Aorta (tissue), 5 donors: ENCODE data around the gene SYCE1L. TPM values are rescaled to one million over a fixed set of nuclear protein-coding genes. Genes with fewer than 3 reads are reported as not detected.
"Not testable (repeated sequence)": the region's sequence is repeated elsewhere in the genome, so short reads cannot be mapped to it uniquely, and the experiment has no call there.

Experiments
- ATAC-seq: fragments of 200-7000 bp; cut with Tn5 transposase; one replicate; pipeline ENCODE4 v1.9.1; 2022; ENCODE audit warnings: moderate library complexity; ENCODE audit not compliant: low FRiP score
- DNase-seq, 2 donors: peaks; one replicate each; pipeline ENCODE4 v3.0.0-alpha.2; 2020
- H3K27ac ChIP-seq, 2 donors: one replicate each; pipeline ENCODE4 v1.5.1; 2013; ENCODE audit warnings: low read length in 2 of 2, mild to moderate bottlenecking in 2 of 2, moderate library complexity in 2 of 2, control low read depth in 1 of 2, inconsistent platforms in 1 of 2, low read depth in 1 of 2
- H3K27me3 ChIP-seq, 2 donors: one replicate each; pipeline ENCODE4 v1.6.1; 2013; ENCODE audit warnings: control low read depth in 1 of 2, low read length in 1 of 2, mild to moderate bottlenecking in 1 of 2, moderate library complexity in 1 of 2; ENCODE audit not compliant: insufficient read depth in 2 of 2, control insufficient read depth in 1 of 2
- H3K36me3 ChIP-seq, 2 donors: one replicate each; pipeline ENCODE4 v1.6.1; 2013; ENCODE audit warnings: control low read depth in 1 of 2, low read length in 1 of 2, mild to moderate bottlenecking in 1 of 2; ENCODE audit not compliant: insufficient read depth in 2 of 2, control insufficient read depth in 1 of 2
- H3K4me1 ChIP-seq, 2 donors: one replicate each; pipeline ENCODE4 v1.6.1; 2013; ENCODE audit warnings: low read length in 2 of 2, control low read depth in 1 of 2, mild to moderate bottlenecking in 1 of 2, moderate library complexity in 1 of 2; ENCODE audit not compliant: insufficient read depth in 2 of 2, control insufficient read depth in 1 of 2
- H3K4me3 ChIP-seq, 2 donors: one replicate each; pipeline ENCODE4 v1.5.1; 2013; ENCODE audit warnings: low read length in 2 of 2, control low read depth in 1 of 2, mild to moderate bottlenecking in 1 of 2
- H3K9me3 ChIP-seq: one replicate; pipeline ENCODE4 v1.6.1; 2013; ENCODE audit warnings: mild to moderate bottlenecking, low read length; ENCODE audit not compliant: control insufficient read depth
- WGBS, 2 donors: extraction: QIAGEN DNeasy Blood & Tissue Kit; methylation state at CpG; one replicate each; pipeline ENCODE4 v1.1.7; 2013; 5-methylcytosine and 5-hydroxymethylcytosine counted together
- intact Hi-C, 2 donors: fragments of 100-400 bp; cut with DNase I; formaldehyde crosslinking; loops; one replicate each; pipeline versions ENCODE4 v1.14.2 to v1.15.0; 2022
- long read RNA-seq, 2 donors: library from polyadenylated mRNA; unstranded; transcript quantifications; one replicate each; pipeline ENCODE4 v2.0.0, GENCODE V29; 2020 to 2021
- polyA plus RNA-seq, 2 donors: library from polyadenylated mRNA; stranded (reverse); fragments of 200-250 nt; gene quantifications; one replicate each; pipeline ENCODE4 v1.2.3, GENCODE V29; 2013
- total RNA-seq, 2 donors: library from RNA; stranded (reverse); fragmentation: NEBNext Ultra II Directional; extraction: Animal tissue kit (Norgen Biotek cat#: 25700); gene quantifications; one replicate each; pipeline ENCODE4 v1.2.1, GENCODE V29; 2021
- donor health status: healthy with polysubstance abuse.
- donor health status: Bipolar disorder and iron deficiency.
- donor health status: DM: no; HTN: no; CAD: no.
- donor health status: DM: no; HTN: no; CAD: no.
- donor health status: DM: yes; HTN: yes; CAD: no.

Gene SYCE1L, protein sequence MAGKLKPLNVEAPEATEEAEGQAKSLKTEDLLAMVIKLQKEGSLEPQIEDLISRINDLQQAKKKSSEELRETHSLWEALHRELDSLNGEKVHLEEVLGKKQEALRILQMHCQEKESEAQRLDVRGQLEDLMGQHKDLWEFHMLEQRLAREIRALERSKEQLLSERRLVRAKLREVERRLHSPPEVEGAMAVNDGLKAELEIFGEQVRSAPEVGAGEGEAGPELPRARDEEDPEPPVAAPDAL
- total RNA-seq: 1 to 10 TPM; 1.8 to 5.4 TPM
- polyA plus RNA-seq: 1 to 10 TPM; 2.1 to 9.6 TPM
- long read RNA-seq, donor 1, partial matches to known transcripts: 0 of 4 reads
- long read RNA-seq, donor 1, other reads (novel, unspliced or antisense): 4 of 4 reads
- long read RNA-seq, donor 2, partial matches to known transcripts: 3 of 10 reads
- long read RNA-seq, donor 2, other reads (novel, unspliced or antisense): 7 of 10 reads

DNA sequence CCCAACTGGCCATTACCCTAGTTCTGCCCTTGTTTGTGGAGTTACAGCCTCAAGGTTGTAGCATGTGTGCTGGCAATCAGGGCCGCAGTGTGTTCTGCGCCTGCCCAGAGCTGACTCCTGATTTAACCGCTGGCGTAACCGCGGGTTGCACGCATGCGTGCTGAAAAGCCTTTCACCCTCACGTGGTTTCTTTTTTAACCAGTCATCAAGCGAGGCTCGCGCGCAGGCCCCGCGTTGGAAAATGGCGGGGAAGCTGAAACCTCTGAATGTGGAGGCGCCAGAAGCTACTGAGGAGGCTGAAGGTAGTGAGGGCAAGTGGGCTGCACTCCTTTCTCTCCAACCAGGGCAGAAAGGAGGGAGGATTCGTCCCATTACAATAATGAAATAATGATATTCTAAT is at the start of gene SYCE1L:
TSS of gene SYCE1L (plus strand) at position 198 of the 400 bp plus-strand sequence. CDS start at position 242, 44 bp downstream.
- no peaks in the 10 kb centered on the region for H3K9me3 ChIP-seq
- no peak within 1 kb of the TSS for H3K27ac ChIP-seq
- H3K4me3 ChIP-seq: no peak within 1 kb of the TSS
- no peaks in the 10 kb centered on the region for H3K27me3 ChIP-seq
- ATAC-seq: no peak
- 93 to 95% methylated on average over 18 of the region's 18 CpGs for WGBS, 2 donors
- no peak for DNase-seq
- no peaks in the 10 kb centered on the region for H3K4me1 ChIP-seq
- intact Hi-C loops: no loop called here
- H3K36me3 ChIP-seq: peaks cover 0 to 18% of the 10 kb centered on the region in 2 donors

DNA sequence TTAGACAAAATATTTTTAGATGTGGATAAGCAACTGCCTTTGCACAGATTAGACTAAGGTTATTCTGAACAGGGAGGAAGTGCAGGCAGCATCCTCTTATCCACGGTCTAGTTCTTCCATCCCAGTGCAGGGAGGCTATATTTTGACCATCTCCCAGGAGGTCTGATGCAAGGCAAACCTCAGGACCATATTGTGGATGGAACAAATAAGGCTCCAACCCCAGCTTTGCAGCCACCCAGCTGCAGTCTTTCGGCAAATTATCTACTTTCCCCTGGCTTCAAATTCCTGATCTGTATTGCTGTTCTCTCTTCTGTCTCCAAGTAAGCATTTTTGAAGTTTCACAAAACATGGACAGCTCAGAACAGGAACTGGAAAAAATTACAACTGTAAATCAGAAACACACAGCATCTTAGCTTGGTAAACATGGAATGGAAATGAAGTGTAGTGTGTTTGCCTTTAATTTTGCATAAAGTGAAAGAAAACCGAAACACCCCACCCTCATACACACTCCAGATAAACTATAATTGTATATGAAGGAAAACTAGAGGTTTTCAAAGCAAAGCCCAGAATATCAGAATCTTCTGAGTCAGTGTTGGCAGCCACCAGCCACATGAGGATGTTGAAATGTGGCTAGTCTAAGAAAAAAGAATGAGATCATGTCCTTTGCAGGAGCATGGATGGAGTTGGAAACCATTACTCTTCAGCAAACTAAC is 41.7 kb upstream of the SYCE1L start:
- no peaks in the 10 kb centered on the region for H3K36me3 ChIP-seq
- no peaks in the 10 kb centered on the region for H3K9me3 ChIP-seq
- H3K4me3 ChIP-seq: no peak overlapping the region
- 27 to 30% methylated on average over 3 of the region's 3 CpGs for whole genome bisulfite sequencing, 2 donors
- intact Hi-C loops: no loop called here
- no peaks in the 10 kb centered on the region for H3K27me3 ChIP-seq
- ATAC-seq (peak; percentile 74), DNase-seq (no peak)
- H3K27ac ChIP-seq: no peak overlapping the region
- no peaks in the 10 kb centered on the region for H3K4me1 ChIP-seq

DNA sequence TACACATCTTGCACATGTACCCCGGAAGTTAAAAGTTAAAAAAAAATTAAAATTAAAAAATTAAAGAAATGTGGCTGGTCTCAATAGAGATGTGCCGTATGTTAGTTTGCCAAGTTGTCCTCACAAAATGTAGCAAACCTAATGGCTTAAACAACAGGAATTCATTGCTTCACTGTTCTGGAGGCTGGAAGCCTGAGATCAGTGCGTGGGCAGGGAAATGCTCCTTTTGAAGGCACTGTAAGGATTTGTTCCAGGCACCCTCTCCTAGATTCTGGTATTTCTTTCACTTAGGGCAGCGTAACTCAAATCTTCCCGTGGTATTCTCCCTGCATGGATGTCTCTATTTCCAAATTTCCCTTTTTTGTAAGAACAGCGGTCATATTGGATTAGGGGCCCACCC is 40.9 kb upstream of the SYCE1L start:
- no peak for DNase-seq
- Histone ChIP-seq H3K27ac (no peak overlapping the region), H3K9me3 (no peaks in the 10 kb centered on the region), H3K36me3 (no peaks in the 10 kb centered on the region), H3K27me3 (no peaks in the 10 kb centered on the region), H3K4me1 (no peaks in the 10 kb centered on the region), H3K4me3 (no peak overlapping the region)
- WGBS, 2 donors: 82 to 85% methylated on average over 6 of the region's 6 CpGs
- ATAC-seq: no peak
- intact Hi-C loops: no loop called here

DNA sequence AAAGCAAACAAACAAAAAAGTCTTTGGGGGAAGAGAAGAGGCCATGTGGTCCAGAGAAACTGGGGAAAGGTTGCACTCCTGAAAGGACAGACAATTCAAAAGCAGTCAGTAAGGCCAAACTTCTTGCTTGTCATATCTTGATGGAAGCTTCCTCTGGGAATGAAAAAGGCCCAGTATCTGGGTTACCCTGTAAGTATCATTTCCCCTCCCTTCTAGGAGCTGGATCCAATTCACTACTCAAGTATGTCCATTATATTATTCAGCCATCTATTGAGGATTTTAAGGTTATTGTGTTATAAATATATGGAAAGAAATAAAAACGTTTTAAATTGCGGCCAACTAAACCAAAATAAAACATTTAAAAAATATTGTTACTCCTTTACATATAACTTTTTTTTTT is 34.2 kb upstream of the SYCE1L start:
- ATAC-seq (no peak), DNase-seq (no peak)
- WGBS, 2 donors: 68 to 83% methylated on average over 2 of the region's 2 CpGs
- H3K27ac ChIP-seq: no peak overlapping the region
- H3K36me3 ChIP-seq: no peaks in the 10 kb centered on the region
- intact Hi-C loops: no loop called here
- no peaks in the 10 kb centered on the region for H3K9me3 ChIP-seq
- no peaks in the 10 kb centered on the region for H3K27me3 ChIP-seq
- no peaks in the 10 kb centered on the region for H3K4me1 ChIP-seq
- no peak overlapping the region for H3K4me3 ChIP-seq

DNA sequence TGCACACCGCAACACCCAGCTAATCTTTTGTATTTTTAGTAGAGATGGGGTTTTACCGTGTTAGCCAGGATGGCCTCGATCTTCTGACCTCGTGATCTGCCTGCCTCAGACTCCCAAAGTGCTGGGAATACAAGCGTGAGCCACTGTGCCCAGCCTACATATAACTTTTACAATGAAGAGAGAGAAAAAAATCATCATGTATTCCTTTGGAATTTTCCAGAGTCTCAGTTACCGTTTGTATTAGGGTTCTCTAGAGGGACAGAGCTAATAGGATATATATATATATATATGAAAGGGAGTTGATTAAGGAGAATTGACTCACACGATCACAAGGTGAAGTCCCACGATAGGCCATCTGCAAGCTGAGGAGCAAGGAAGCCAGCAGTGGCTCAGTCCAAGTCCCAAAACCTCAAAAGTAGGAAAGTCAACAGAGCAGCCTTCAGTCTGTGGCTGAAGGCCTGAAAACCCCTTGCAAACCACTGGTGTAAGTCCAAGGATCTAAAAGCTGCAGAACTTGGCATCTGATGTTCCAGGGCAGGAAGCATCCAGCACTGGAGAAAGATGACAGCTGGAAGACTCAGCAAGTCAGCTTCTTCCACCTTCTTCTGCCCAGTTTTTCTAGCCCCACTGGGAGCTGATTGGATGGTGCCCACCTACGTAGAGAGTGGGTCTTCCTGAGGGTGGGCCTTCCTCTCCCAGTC is 33.5 kb upstream of the SYCE1L start:
- H3K27ac ChIP-seq, H3K4me1 ChIP-seq, H3K4me3 ChIP-seq, H3K36me3 ChIP-seq, H3K9me3 ChIP-seq, intact Hi-C loops, H3K27me3 ChIP-seq, ATAC-seq, DNase-seq: not testable (repeated sequence)
- 79 to 84% methylated on average over 9 of the region's 9 CpGs for WGBS, 2 donors

DNA sequence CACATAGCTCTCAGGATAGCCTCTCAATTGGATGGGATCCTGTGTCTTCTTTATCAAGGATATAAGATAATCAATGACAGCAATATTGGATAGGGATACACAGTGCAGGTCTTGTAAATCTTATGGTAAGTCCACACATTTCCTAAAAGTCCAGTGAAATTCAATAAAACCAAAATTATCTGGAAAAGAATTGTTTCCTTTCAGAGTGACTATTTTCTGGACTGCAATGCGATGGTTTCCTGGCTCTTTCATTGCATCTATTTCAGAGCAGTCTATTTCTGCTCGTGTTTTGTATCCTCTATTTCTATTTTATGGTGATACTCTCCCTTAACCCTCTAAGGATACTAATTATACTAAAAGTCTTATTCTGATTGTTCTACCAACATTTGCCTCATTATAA is 32.5 kb upstream of the SYCE1L start:
- WGBS, 2 donors: 24 to 31% methylated on average over 2 of the region's 2 CpGs
- Histone ChIP-seq H3K27ac (no peak overlapping the region), H3K4me3 (no peak overlapping the region), H3K4me1 (no peaks in the 10 kb centered on the region), H3K36me3 (no peaks in the 10 kb centered on the region), H3K9me3 (no peaks in the 10 kb centered on the region), H3K27me3 (no peaks in the 10 kb centered on the region)
- intact Hi-C loops: no loop called here
- DNase-seq: no peak
- ATAC-seq: no peak

DNA sequence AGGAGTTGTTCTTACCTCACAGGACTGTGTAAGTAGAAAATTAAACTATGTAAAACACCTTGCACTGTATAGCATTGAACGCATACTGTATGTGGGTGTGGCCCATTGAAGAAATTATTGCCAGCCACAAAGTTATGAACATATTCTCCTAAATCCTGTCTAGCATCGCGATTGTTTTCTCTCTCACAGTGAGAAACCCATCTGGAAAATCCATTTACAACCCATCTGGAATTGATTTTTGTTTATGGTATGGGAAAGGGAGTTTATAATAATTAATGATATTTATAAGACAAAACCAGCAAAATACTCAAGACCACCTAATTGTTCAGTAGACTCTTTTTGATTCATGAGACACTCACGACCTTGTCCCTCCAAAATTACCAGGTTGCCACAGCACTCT is 30.3 kb upstream of the SYCE1L start:
- DNase-seq: no peak
- H3K27me3 ChIP-seq: no peaks in the 10 kb centered on the region
- H3K4me1 ChIP-seq: no peaks in the 10 kb centered on the region
- H3K27ac ChIP-seq: no peak overlapping the region
- H3K4me3 ChIP-seq: no peak overlapping the region
- WGBS, 2 donors: 68 to 80% methylated on average over 4 of the region's 4 CpGs
- no peaks in the 10 kb centered on the region for H3K9me3 ChIP-seq
- ATAC-seq: no peak
- intact Hi-C loops: no loop called here
- no peaks in the 10 kb centered on the region for H3K36me3 ChIP-seq

DNA sequence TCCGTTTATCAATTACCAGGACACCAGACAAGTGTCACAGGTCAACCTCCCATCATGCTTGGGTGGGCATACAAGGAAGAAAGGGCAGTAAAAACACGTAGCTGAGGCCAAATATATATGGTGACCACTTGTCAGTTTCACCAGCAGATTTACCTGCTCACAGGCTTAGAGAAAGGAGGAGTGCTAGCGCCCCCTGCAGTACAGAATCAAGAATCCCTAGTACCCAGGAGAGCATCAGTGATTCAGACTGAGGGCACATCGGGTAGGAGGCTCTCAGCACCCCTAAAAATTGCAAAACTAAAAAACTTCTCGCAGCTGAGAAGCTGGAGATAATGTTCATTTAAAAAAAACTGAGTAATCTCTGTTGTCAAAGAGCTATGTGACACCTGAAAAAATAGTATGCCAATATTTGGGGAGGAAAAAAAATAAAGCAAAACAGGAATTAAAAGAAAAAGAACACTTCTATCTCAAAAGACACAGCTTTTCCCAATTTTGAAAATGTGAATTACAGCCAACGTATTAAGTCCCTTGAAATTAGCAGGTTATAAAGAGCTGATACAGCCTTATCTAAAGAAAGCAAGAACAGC is 29.5 kb upstream of the SYCE1L start:
- Histone ChIP-seq H3K27ac (no peak overlapping the region), H3K4me1 (no peaks in the 10 kb centered on the region), H3K9me3 (no peaks in the 10 kb centered on the region), H3K27me3 (no peaks in the 10 kb centered on the region), H3K36me3 (no peaks in the 10 kb centered on the region), H3K4me3 (no peak overlapping the region)
- 7 to 10% methylated on average over 6 of the region's 6 CpGs for WGBS, 2 donors
- intact Hi-C loops: loop anchor here (5.0 kb wide), 1 partner anchor 1382 kb away; no protein-coding TSS in a partner anchor
- DNase-seq (no peak), ATAC-seq (no peak)
